GOT3 (cell line): ENCODE results near the gene TNFRSF18.
"Not testable (repeated sequence)": the region's sequence is repeated elsewhere in the genome, so short reads cannot be mapped to it uniquely, and the experiment has no call there.

ENCODE experiments used
- DNase-seq: peaks from one replicate; lab custom pipeline; 2025; ENCODE audit warnings: mixed read lengths; lab: John Stamatoyannopoulos, UW

The TNFRSF18 gene

GRCh38 chr1:1199141-1199960 lies 7.0 kb downstream of the TNFRSF18 start:
- DNase-seq = no peak

GRCh38 chr1:1198423-1199140 lies 7.8 kb downstream of the TNFRSF18 start:
- DNase-seq = no peak

GRCh38 chr1:1197551-1198422 lies 8.6 kb downstream of the TNFRSF18 start:
- no peak for DNase-seq

- DNase-seq = no peak
Observed at GRCh38 chr1:1197188-1197500, 9.2 kb downstream of the TNFRSF18 start.

GRCh38 chr1:1196431-1197187 lies 9.8 kb downstream of the TNFRSF18 start:
- no peak for DNase-seq

- DNase-seq = not testable (repeated sequence)
Observed at GRCh38 chr1:1195726-1196125, 10.7 kb downstream of the TNFRSF18 start.

GRCh38 chr1:1194723-1195122 lies 11.7 kb downstream of the TNFRSF18 start:
- DNase-seq = no peak

- no peak for DNase-seq
Observed at GRCh38 chr1:1191734-1192133, 14.7 kb downstream of the TNFRSF18 start.

- no peak for DNase-seq
Observed at GRCh38 chr1:1189111-1189510, 17.3 kb downstream of the TNFRSF18 start.

- DNase-seq = no peak
Observed at GRCh38 chr1:1187938-1188337, 18.5 kb downstream of the TNFRSF18 start.

- DNase-seq = no peak
Observed at GRCh38 chr1:1185101-1185765, 21.2 kb downstream of the TNFRSF18 start.

GRCh38 chr1:1183833-1184775 lies 22.3 kb downstream of the TNFRSF18 start:
- DNase-seq = no peak

- DNase-seq = no peak
Observed at GRCh38 chr1:1183221-1183747, 23.1 kb downstream of the TNFRSF18 start.

- no peak for DNase-seq
Observed at GRCh38 chr1:1182491-1183220, 23.7 kb downstream of the TNFRSF18 start.

- DNase-seq = no peak
Observed at GRCh38 chr1:1181938-1182410, 24.4 kb downstream of the TNFRSF18 start.

GRCh38 chr1:1181129-1181937 lies 25.1 kb downstream of the TNFRSF18 start:
- DNase-seq = no peak

- DNase-seq = no peak
Observed at GRCh38 chr1:1179983-1180861, 26.2 kb downstream of the TNFRSF18 start.
